H9 (cell line): Measurements from ENCODE around the gene SLC9B1. TPM values are rescaled to one million over a fixed set of nuclear protein-coding genes. Genes with fewer than 3 reads are reported as not detected.

ENCODE experiments used
- DNase-seq: peaks from one replicate; pipeline ENCODE4 v3.0.0-alpha.2; 2017
- H2AFZ ChIP-seq: one replicate; pipeline ENCODE4 v1.6.1; 2013; ENCODE audit warnings: mild to moderate bottlenecking, low read length, control low read depth, moderate library complexity
- H2AK5ac ChIP-seq: 2 replicates; pipeline ENCODE4 v1.6.1; 2013; ENCODE audit warnings: low read length, control low read depth, mixed read lengths; ENCODE audit not compliant: insufficient read length
- H2BK120ac ChIP-seq: one replicate; pipeline ENCODE4 v1.6.1; 2013; ENCODE audit warnings: low read depth, mild to moderate bottlenecking, low read length, control low read depth, inconsistent platforms; ENCODE audit not compliant: poor library complexity, severe bottlenecking
- H2BK12ac ChIP-seq: 2 replicates; pipeline ENCODE4 v1.6.1; 2013; ENCODE audit warnings: low read length, control low read depth, mixed read lengths, low read depth; ENCODE audit not compliant: insufficient read length
- H2BK15ac ChIP-seq: 2 replicates; pipeline ENCODE4 v1.6.1; 2013; ENCODE audit warnings: low read depth, low read length, control low read depth
- H2BK20ac ChIP-seq: one replicate; pipeline ENCODE4 v1.6.1; 2013; ENCODE audit warnings: low read depth, mild to moderate bottlenecking, low read length, control low read depth, inconsistent platforms; ENCODE audit not compliant: poor library complexity, severe bottlenecking
- H2BK5ac ChIP-seq: 2 replicates; pipeline ENCODE4 v1.6.1; 2013; ENCODE audit warnings: low read length, control low read depth, mixed read lengths; ENCODE audit not compliant: insufficient read length
- H3K14ac ChIP-seq: 2 replicates; pipeline ENCODE4 v1.6.1; 2013; ENCODE audit warnings: low read length, control low read depth; ENCODE audit not compliant: insufficient read depth
- H3K18ac ChIP-seq: 2 replicates; pipeline ENCODE4 v1.6.1; 2013; ENCODE audit warnings: low read depth, mild to moderate bottlenecking, mixed read lengths, low read length, control low read depth; ENCODE audit not compliant: insufficient read length
- H3K23ac ChIP-seq: 2 replicates; pipeline ENCODE4 v1.6.1; 2013; ENCODE audit warnings: low read length, control low read depth, mixed read lengths, low read depth; ENCODE audit not compliant: insufficient read length
- H3K23me2 ChIP-seq: 2 replicates; pipeline ENCODE4 v1.6.1; 2013; ENCODE audit warnings: low read depth, mild to moderate bottlenecking, mixed read lengths, low read length, control low read depth; ENCODE audit not compliant: insufficient read length, poor library complexity, severe bottlenecking
- H3K27ac ChIP-seq: 2 replicates; pipeline ENCODE4 v1.5.1; 2013; ENCODE audit warnings: low read length, control low read depth, mixed read lengths, low read depth; ENCODE audit not compliant: insufficient read length
- H3K27me3 ChIP-seq: 2 replicates; pipeline ENCODE4 v1.6.1; 2013; ENCODE audit warnings: low read length, control low read depth, inconsistent platforms; ENCODE audit not compliant: insufficient read depth
- H3K4ac ChIP-seq: 2 replicates; pipeline ENCODE4 v1.6.1; 2013; ENCODE audit warnings: low read depth, mild to moderate bottlenecking, control low read depth, inconsistent platforms, low read length, moderate library complexity
- H3K4me1 ChIP-seq: 2 replicates; pipeline ENCODE4 v1.6.1; 2013; ENCODE audit warnings: low read length, control low read depth, inconsistent platforms; ENCODE audit not compliant: insufficient read depth
- H3K4me2 ChIP-seq: 2 replicates; pipeline ENCODE4 v1.6.1; 2013; ENCODE audit warnings: low read length, control low read depth, mixed read lengths; ENCODE audit not compliant: insufficient read length, insufficient read depth
- H3K56ac ChIP-seq: 2 replicates; pipeline ENCODE4 v1.6.1; 2013; ENCODE audit warnings: low read depth, mild to moderate bottlenecking, mixed read lengths, low read length, control low read depth; ENCODE audit not compliant: insufficient read length
- H3K79me1 ChIP-seq: 2 replicates; pipeline ENCODE4 v1.6.1; 2013; ENCODE audit warnings: low read depth, mild to moderate bottlenecking, moderate library complexity, low read length, control low read depth, inconsistent platforms; ENCODE audit not compliant: insufficient read depth, poor library complexity, severe bottlenecking
- H3K79me2 ChIP-seq: 2 replicates; pipeline ENCODE4 v1.6.1; 2013; ENCODE audit warnings: low read length, control low read depth, inconsistent platforms; ENCODE audit not compliant: insufficient read depth
- H3K9ac ChIP-seq: 2 replicates; pipeline ENCODE4 v1.6.1; 2013; ENCODE audit warnings: low read length, control low read depth, mixed read lengths; ENCODE audit not compliant: insufficient read length; ENCODE audit errors: extremely low read depth
- H3K9me3 ChIP-seq: one replicate; pipeline ENCODE4 v1.6.1; 2013; ENCODE audit warnings: low read depth, low read length, inconsistent platforms; ENCODE audit not compliant: control insufficient read depth
- H3T11ph ChIP-seq: one replicate; pipeline ENCODE4 v1.6.1; 2013; ENCODE audit warnings: mild to moderate bottlenecking, low read length, control low read depth, inconsistent platforms
- H4K20me1 ChIP-seq: one replicate; pipeline ENCODE4 v1.6.1; 2013; ENCODE audit not compliant: control insufficient read depth, insufficient read length, insufficient read depth
- H4K5ac ChIP-seq: 2 replicates; pipeline ENCODE4 v1.6.1; 2013; ENCODE audit warnings: low read depth, mild to moderate bottlenecking, mixed read lengths, low read length, control low read depth; ENCODE audit not compliant: insufficient read length
- H4K8ac ChIP-seq: replicated peaks from 2 replicates; pipeline ENCODE4 v1.6.1; 2013; ENCODE audit warnings: low read length, control low read depth, mixed read lengths, low read depth; ENCODE audit not compliant: insufficient read length
- H4K91ac ChIP-seq: 2 replicates; pipeline ENCODE4 v1.6.1; 2013; ENCODE audit warnings: low read depth, mild to moderate bottlenecking, moderate library complexity, mixed read lengths, low read length, control low read depth; ENCODE audit not compliant: insufficient read length
- H3K27ac Mint-ChIP-seq, 3 experiments: 2 replicates in 2 of 3; 3 replicates in 1 of 3; pipeline ENCODE4 v1.8.0; 2020 to 2021; ENCODE audit warnings: mixed read lengths in 3 of 3, mild to moderate bottlenecking in 1 of 3, moderate library complexity in 1 of 3
- H3K27me3 Mint-ChIP-seq: 2 replicates; pipeline ENCODE4 v1.8.0; 2021; ENCODE audit warnings: low read depth, mild to moderate bottlenecking, moderate library complexity, mixed read lengths
- H3K36me3 Mint-ChIP-seq, 3 experiments: 2 replicates in 2 of 3; 3 replicates in 1 of 3; pipeline ENCODE4 v1.8.0; 2020 to 2021; ENCODE audit warnings: low read depth in 3 of 3, mixed read lengths in 3 of 3; ENCODE audit not compliant: insufficient read depth in 1 of 3
- H3K4me1 Mint-ChIP-seq, 2 experiments: 2 replicates each; pipeline ENCODE4 v1.8.0; 2020; ENCODE audit warnings: mixed read lengths in 2 of 2
- H3K4me3 Mint-ChIP-seq, 2 experiments: 2 replicates in 1 of 2; 3 replicates in 1 of 2; pipeline ENCODE4 v1.8.0; 2020 to 2021; ENCODE audit warnings: mild to moderate bottlenecking in 2 of 2, mixed read lengths in 2 of 2, moderate library complexity in 1 of 2
- H3K9me3 Mint-ChIP-seq, 2 experiments: 2 replicates in 1 of 2; 3 replicates in 1 of 2; pipeline ENCODE4 v1.8.0; 2020; ENCODE audit warnings: mild to moderate bottlenecking in 2 of 2, mixed read lengths in 2 of 2, moderate library complexity in 1 of 2
- WGBS: extraction: QIAGEN DNeasy Blood & Tissue Kit; methylation state at CpG from one replicate; pipeline ENCODE4 v1.1.7; 2013; ENCODE audit warnings: missing lambda C conversion rate, low lambda C conversion rate, mixed read lengths; ENCODE audit not compliant: insufficient read length; ENCODE audit errors: extremely low coverage; 5-methylcytosine and 5-hydroxymethylcytosine counted together
- total RNA-seq: library from RNA; stranded (reverse); gene quantifications from 2 replicates; pipeline ENCODE4 v1.2.1, GENCODE V29; 2021
- TF ChIP-seq, protein P1 (sequence below): fragments of 200-600 bp; sonication (generic); conservative IDR thresholded peaks from 3 replicates; pipeline ENCODE4 v1.8.0; 2021; ENCODE audit warnings: antibody characterized with exemption, mild to moderate bottlenecking

SLC9B1 gene
- total RNA-seq, 1 experiment from 2014 or later: 0.59 TPM

DNA sequence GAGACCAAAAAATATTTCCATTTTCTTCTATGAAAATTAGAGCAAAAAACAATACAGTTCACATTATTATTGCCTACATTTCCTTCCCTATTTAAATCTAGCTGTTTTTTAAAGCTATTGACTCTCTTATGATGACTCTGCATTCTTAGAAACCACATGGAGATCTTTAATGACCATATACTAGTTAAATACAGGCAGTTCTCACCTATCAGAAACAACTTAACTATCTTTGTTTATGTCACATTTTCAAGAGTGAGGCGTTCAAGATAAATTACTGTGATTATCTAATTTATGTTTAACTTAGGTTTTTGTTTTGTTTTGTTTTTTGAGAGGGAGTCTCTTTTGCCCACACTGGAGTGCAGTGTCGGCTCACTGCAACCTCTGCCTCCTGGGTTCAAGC lies 147.7 kb downstream of the SLC9B1 start:
- Mint-ChIP-seq H3K27ac (peak overlapping the region in 2 of 3 experiments; percentile 4 to 21; a peak in 2 of 7 replicates), H3K36me3 (peaks cover 42 to 46% (median 45%) of the 10 kb centered on the region in 3 experiments), H3K4me1 (peaks cover 27 to 38% of the 10 kb centered on the region in 2 experiments), H3K9me3 (peaks cover 9 to 18% of the 10 kb centered on the region in 2 experiments), H3K4me3 (no peak overlapping the region), H3K27me3 (no peaks in the 10 kb centered on the region)
- H4K5ac ChIP-seq: no peak overlapping the region
- H3K23me2 ChIP-seq: peaks cover 7% of the 10 kb centered on the region
- H4K91ac ChIP-seq: no peak overlapping the region
- H3K23ac ChIP-seq: no peak overlapping the region
- H2AK5ac ChIP-seq: no peak overlapping the region
- H2BK12ac ChIP-seq: no peak overlapping the region
- WGBS: no CpG with 5 or more reads among the region's 2 CpGs
- H3K4me2 ChIP-seq: no peak overlapping the region
- H2BK120ac ChIP-seq: no peak overlapping the region
- no peak overlapping the region for H3T11ph ChIP-seq
- H2BK5ac ChIP-seq: no peak overlapping the region
- TF ChIP-seq, protein P1, sequence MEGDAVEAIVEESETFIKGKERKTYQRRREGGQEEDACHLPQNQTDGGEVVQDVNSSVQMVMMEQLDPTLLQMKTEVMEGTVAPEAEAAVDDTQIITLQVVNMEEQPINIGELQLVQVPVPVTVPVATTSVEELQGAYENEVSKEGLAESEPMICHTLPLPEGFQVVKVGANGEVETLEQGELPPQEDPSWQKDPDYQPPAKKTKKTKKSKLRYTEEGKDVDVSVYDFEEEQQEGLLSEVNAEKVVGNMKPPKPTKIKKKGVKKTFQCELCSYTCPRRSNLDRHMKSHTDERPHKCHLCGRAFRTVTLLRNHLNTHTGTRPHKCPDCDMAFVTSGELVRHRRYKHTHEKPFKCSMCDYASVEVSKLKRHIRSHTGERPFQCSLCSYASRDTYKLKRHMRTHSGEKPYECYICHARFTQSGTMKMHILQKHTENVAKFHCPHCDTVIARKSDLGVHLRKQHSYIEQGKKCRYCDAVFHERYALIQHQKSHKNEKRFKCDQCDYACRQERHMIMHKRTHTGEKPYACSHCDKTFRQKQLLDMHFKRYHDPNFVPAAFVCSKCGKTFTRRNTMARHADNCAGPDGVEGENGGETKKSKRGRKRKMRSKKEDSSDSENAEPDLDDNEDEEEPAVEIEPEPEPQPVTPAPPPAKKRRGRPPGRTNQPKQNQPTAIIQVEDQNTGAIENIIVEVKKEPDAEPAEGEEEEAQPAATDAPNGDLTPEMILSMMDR: no peak
- H2BK15ac ChIP-seq: no peak overlapping the region
- H3K27ac ChIP-seq: no peak overlapping the region
- no peak overlapping the region for H2BK20ac ChIP-seq
- H3K79me2 ChIP-seq: peaks cover 3% of the 10 kb centered on the region; the same call in 1 of the 2 replicates
- no peaks in the 10 kb centered on the region for H3K79me1 ChIP-seq
- H3K9me3 ChIP-seq: peaks cover 5% of the 10 kb centered on the region
- no peaks in the 10 kb centered on the region for H3K27me3 ChIP-seq
- no peak overlapping the region for H4K8ac ChIP-seq
- H3K18ac ChIP-seq: no peak overlapping the region
- H3K4me1 ChIP-seq: no peaks in the 10 kb centered on the region
- no peak overlapping the region for H2AFZ ChIP-seq
- H3K4ac ChIP-seq: no peak overlapping the region
- DNase-seq: no peak
- H3K9ac ChIP-seq: no peak overlapping the region
- H4K20me1 ChIP-seq: no peaks in the 10 kb centered on the region
- H3K56ac ChIP-seq: no peak overlapping the region
- H3K14ac ChIP-seq: no peak overlapping the region
